Muscle of arm (tissue), 12 donors: ENCODE measurements around the gene FBXO15. TPM values are rescaled to one million over a fixed set of nuclear protein-coding genes. Genes with fewer than 3 reads are reported as not detected.

ENCODE experiments used
- DNase-seq: peaks from one replicate; pipeline ENCODE4 v3.0.0-alpha.2; 2013
- polyA plus RNA-seq, 12 donors: library from polyadenylated mRNA; unstranded; fragments of 120-200 nt; gene quantifications; one replicate each; pipeline ENCODE4 v1.2.1, GENCODE V29; 2013; ENCODE audit not compliant: insufficient read length in 12 of 12

Gene FBXO15
- polyA plus RNA-seq, 12 donors, result 0.42 to 1.8 (median 0.69) TPM; not detected in 2

- DNase-seq, result no peak
These were observed 84.1 kb downstream of the FBXO15 start for GRCh38 chr18:74063557-74063956.

- no peak for DNase-seq
These were observed 84.6 kb downstream of the FBXO15 start for GRCh38 chr18:74063023-74063422.

- no peak for DNase-seq
These were observed 85.6 kb downstream of the FBXO15 start for GRCh38 chr18:74062037-74062436.

GRCh38 chr18:74060579-74060978 is 87.1 kb downstream of the FBXO15 start:
- no peak for DNase-seq

- no peak for DNase-seq
These were observed 96.8 kb downstream of the FBXO15 start for GRCh38 chr18:74050807-74051206.

- DNase-seq, result no peak
These were observed 106.9 kb downstream of the FBXO15 start for GRCh38 chr18:74040459-74041332.

- DNase-seq, result no peak
These were observed 107.6 kb downstream of the FBXO15 start for GRCh38 chr18:74040008-74040407.

DNA sequence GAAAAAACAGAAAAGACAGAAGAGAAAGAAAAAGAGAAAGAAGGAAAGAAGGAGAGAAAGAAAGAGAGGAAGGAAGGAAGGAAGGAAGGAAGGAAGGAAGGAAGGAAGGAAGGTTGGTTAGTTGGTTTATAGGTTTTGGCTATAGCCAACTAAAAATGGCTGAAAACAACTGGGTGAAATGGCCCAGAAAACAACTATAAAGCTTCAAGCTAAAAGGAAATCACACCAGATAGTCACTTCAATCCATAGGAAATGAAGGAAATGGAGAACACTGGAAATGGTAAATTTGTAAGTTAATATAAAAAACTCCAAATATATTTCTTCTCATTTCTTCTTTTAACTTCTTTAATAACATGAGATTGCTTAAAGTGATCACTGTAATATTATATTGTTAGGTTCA is 118.5 kb downstream of the FBXO15 start:
- no peak for DNase-seq

Other genes with a start within 250 kb of the FBXO15 start
- gene TIMM21, start 689 bp upstream of the FBXO15 start, polyA plus RNA-seq, result 10 to 100 TPM in 11 of 12 donors, not detected in 1; 11.7 to 53.9 (median 49.7) TPM
- 10 to 100 TPM in 11 of 12 donors, not detected in 1; 26.1 to 45.5 (median 32.1) TPM for gene CYB5A, start 144.1 kb upstream of the FBXO15 start, polyA plus RNA-seq
- gene C18orf63, start 168.0 kb upstream of the FBXO15 start, polyA plus RNA-seq, result not detected